SU-DHL-6 (cell line): ENCODE measurements around the gene RNF6.

ENCODE experiments used
- H2AFZ ChIP-seq: fragments of 200-600 bp; sonication (generic); 2 replicates; pipeline ENCODE4 v1.6.1; 2014; ENCODE audit warnings: low read depth, mild to moderate bottlenecking, moderate library complexity, mixed read lengths, antibody characterized with exemption, low read length; ENCODE audit not compliant: severe bottlenecking
- H3F3A ChIP-seq: fragments of 200-600 bp; shearing (Covaris generic); 2 replicates; pipeline ENCODE4 v1.6.0; 2016; ENCODE audit warnings: antibody characterized with exemption, mild to moderate bottlenecking; ENCODE audit not compliant: insufficient read depth
- H3K27ac ChIP-seq: fragments of 200-600 bp; sonication (generic); 2 replicates; pipeline ENCODE4 v1.5.1; 2016; ENCODE audit warnings: low read depth, mild to moderate bottlenecking, low read length, moderate library complexity, mixed read lengths
- H3K27me3 ChIP-seq: fragments of 200-600 bp; sonication (generic), shearing (Covaris generic); 2 replicates; pipeline ENCODE4 v1.6.0; 2014; ENCODE audit warnings: mild to moderate bottlenecking, low read length
- H3K36me3 ChIP-seq: fragments of 200-600 bp; sonication (generic); 2 replicates; pipeline ENCODE4 v1.6.1; 2014; ENCODE audit warnings: mild to moderate bottlenecking, low read length, mixed read lengths
- H3K4me2 ChIP-seq: fragments of 300-600, 200-600 bp; shearing (Covaris generic), sonication (generic); 2 replicates; pipeline ENCODE4 v1.6.0; 2014; ENCODE audit warnings: low read length, low read depth, mild to moderate bottlenecking; ENCODE audit not compliant: poor library complexity, severe bottlenecking
- H3K4me3 ChIP-seq: fragments of 200-600 bp; sonication (generic); 2 replicates; pipeline ENCODE4 v1.5.1; 2014; ENCODE audit warnings: antibody characterized with exemption, low read length, mild to moderate bottlenecking, mixed read lengths; ENCODE audit not compliant: insufficient read depth, poor library complexity, severe bottlenecking
- H3K79me2 ChIP-seq: fragments of 200-600 bp; sonication (generic); 2 replicates; pipeline ENCODE4 v1.6.1; 2014; ENCODE audit warnings: mild to moderate bottlenecking, low read length, moderate library complexity; ENCODE audit not compliant: insufficient read depth
- H3K9ac ChIP-seq: fragments of 200-600 bp; sonication (generic); 2 replicates; pipeline ENCODE4 v1.7.0; 2014; ENCODE audit warnings: mild to moderate bottlenecking, low read length
- H3K9me2 ChIP-seq: fragments of 200-600 bp; sonication (generic); replicated peaks from 2 replicates; pipeline ENCODE4 v1.6.1; 2014; ENCODE audit warnings: low read length; ENCODE audit not compliant: insufficient read depth
- H3K9me3 ChIP-seq: fragments of 200-600 bp; sonication (generic); 2 replicates; pipeline ENCODE4 v1.6.1; 2014; ENCODE audit warnings: low read length, mixed read lengths; ENCODE audit not compliant: insufficient read depth
- H4K20me1 ChIP-seq: fragments of 200-600 bp; sonication (generic); 2 replicates; pipeline ENCODE4 v1.6.1; 2014; ENCODE audit warnings: low read depth, mild to moderate bottlenecking, antibody characterized with exemption, low read length, moderate library complexity, mixed read lengths
- EZH2phosphoT487 ChIP-seq: fragments of 200-600 bp; sonication (generic), shearing (Covaris generic); conservative IDR thresholded peaks from 2 replicates; pipeline ENCODE4 v1.6.1; 2018; ENCODE audit warnings: mild to moderate bottlenecking, antibody characterized with exemption, low read length, moderate library complexity, mixed read lengths
- TF ChIP-seq, protein P1 (sequence below): fragments of 200-600 bp; sonication (generic); IDR thresholded peaks from one replicate; pipeline ENCODE4 v1.5.1; 2017; ENCODE audit warnings: antibody characterized with exemption, mild to moderate bottlenecking, low read length, moderate library complexity; ENCODE audit not compliant: insufficient read depth, poor library complexity, severe bottlenecking

Gene RNF6

DNA sequence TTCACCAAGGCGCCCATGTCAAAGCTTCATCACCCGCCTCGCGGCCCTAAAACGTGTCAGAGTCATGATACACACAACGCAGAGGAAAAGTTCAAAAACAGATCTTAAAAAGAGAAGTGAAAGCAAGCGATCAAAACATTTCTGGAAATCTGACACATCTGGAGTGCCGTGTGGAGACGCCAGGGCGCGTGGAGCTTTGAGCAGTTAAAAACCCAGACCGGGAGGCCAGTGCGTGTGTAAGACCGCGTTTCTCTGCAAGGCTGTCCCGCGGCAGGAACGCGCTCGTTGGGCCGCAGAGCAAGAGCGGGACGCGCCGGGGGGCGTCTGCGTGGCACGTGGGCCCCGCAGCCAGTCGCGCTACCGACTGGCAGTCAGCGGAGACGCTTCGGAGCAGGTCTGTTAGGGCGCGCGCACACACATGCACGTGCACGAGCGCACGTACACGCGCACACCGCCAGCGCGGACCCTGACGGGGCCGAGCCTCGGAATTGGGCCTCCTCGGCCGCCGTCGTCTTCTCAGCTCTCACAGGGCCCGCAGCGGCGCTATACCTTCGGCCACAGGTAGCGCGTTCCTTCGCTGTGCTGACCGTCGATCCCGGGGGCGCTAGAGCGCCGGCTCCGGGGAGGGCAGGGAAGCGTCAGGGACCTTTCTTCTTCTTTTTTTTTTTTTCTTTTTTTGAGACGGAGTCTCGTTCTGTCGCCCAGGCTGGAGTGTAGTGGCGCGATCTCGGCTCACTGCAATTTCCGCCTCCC is 35.8 kb downstream of the RNF6 start:
- Histone ChIP-seq H3K27me3 (no peaks in the 10 kb centered on the region), H2AFZ (peak overlapping the region; percentile 92), H3K9me3 (no peaks in the 10 kb centered on the region), H3K9me2 (no peaks in the 10 kb centered on the region), H3F3A (peaks cover 12% of the 10 kb centered on the region), H3K9ac (peak overlapping the region; percentile 59), H3K4me2 (peak overlapping the region; percentile 73), H3K27ac (peak overlapping the region; percentile 79), H4K20me1 (no peaks in the 10 kb centered on the region), H3K4me3 (peak overlapping the region; percentile 47), H3K36me3 (no peaks in the 10 kb centered on the region), H3K79me2 (no peaks in the 10 kb centered on the region)
- no peak for TF ChIP-seq EZH2phosphoT487
- TF ChIP-seq, protein P1, sequence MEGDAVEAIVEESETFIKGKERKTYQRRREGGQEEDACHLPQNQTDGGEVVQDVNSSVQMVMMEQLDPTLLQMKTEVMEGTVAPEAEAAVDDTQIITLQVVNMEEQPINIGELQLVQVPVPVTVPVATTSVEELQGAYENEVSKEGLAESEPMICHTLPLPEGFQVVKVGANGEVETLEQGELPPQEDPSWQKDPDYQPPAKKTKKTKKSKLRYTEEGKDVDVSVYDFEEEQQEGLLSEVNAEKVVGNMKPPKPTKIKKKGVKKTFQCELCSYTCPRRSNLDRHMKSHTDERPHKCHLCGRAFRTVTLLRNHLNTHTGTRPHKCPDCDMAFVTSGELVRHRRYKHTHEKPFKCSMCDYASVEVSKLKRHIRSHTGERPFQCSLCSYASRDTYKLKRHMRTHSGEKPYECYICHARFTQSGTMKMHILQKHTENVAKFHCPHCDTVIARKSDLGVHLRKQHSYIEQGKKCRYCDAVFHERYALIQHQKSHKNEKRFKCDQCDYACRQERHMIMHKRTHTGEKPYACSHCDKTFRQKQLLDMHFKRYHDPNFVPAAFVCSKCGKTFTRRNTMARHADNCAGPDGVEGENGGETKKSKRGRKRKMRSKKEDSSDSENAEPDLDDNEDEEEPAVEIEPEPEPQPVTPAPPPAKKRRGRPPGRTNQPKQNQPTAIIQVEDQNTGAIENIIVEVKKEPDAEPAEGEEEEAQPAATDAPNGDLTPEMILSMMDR, result peak; percentile 32

DNA sequence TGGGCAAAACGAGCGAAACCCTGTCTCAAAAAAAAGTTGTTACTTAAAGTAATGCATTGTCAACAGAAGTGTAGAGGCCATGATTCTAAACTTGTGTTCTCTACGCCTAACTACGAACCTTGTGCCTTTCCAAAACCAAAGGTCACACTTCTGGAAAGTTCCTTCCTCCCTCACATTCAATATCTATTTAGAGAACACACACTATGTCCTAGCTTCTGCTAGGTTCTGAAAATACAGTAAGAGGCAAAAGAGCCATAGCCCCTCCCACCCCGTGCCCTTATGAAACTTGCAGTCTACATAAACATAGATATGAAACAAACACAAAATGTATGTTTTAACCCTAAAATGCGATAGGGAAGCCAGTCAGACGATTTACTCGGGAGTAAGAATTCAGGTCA is 36.4 kb downstream of the RNF6 start:
- no peaks in the 10 kb centered on the region for H3K79me2 ChIP-seq
- peaks cover 12% of the 10 kb centered on the region for H3F3A ChIP-seq
- no peaks in the 10 kb centered on the region for H3K27me3 ChIP-seq
- H4K20me1 ChIP-seq, result no peaks in the 10 kb centered on the region
- no peak for TF ChIP-seq EZH2phosphoT487
- TF ChIP-seq, protein P1, result no peak
- H3K36me3 ChIP-seq, result no peaks in the 10 kb centered on the region
- H3K9me3 ChIP-seq, result no peaks in the 10 kb centered on the region
- H3K9ac ChIP-seq, result peak overlapping the region; percentile 59
- no peaks in the 10 kb centered on the region for H3K9me2 ChIP-seq
- peak overlapping the region; percentile 45 for H3K4me3 ChIP-seq
- H2AFZ ChIP-seq, result peak overlapping the region; percentile 92
- H3K27ac ChIP-seq, result peak overlapping the region; percentile 79
- H3K4me2 ChIP-seq, result peak overlapping the region; percentile 73

DNA sequence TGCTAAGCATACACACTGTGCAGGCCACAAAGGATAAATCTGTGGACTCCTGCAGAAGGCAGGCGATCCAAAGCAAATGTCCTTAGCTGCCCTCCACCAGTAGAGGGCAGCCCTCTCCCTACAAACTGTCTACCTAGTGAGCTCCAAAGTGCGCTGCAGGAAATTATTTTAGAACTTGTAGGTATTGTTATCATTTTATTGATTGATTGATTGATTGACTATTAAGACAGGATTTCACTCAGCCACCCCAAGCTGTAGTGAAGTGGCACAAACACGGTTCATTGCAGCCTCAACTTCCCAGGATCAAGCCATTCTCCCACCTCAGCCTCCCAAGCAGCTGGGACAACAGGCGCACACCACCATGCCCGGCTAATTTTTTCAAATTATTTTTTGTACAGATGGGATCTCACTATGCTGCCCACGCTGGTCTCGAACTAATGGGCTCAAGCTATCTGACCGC is 37.3 kb downstream of the RNF6 start:
- Histone ChIP-seq H3K36me3 (no peaks in the 10 kb centered on the region), H3K4me3 (no peak overlapping the region), H3F3A (peaks cover 12% of the 10 kb centered on the region), H3K9me2 (no peaks in the 10 kb centered on the region), H3K9ac (no peak overlapping the region), H3K27me3 (no peaks in the 10 kb centered on the region), H3K27ac (no peak overlapping the region), H2AFZ (no peak overlapping the region), H3K4me2 (no peak overlapping the region), H3K79me2 (no peaks in the 10 kb centered on the region), H4K20me1 (no peaks in the 10 kb centered on the region), H3K9me3 (no peaks in the 10 kb centered on the region)
- TF ChIP-seq EZH2phosphoT487, result no peak
- TF ChIP-seq, protein P1, result peak; percentile 84
